GM19043 (cell line): ENCODE results near the gene SDCCAG8.

Experiments
- ATAC-seq: cut with Tn5 transposase; IDR thresholded peaks from one replicate; pipeline ENCODE4 v1.9.1; 2021; ENCODE audit warnings: low read depth; ENCODE audit not compliant: unreplicated experiment

The SDCCAG8 gene

DNA sequence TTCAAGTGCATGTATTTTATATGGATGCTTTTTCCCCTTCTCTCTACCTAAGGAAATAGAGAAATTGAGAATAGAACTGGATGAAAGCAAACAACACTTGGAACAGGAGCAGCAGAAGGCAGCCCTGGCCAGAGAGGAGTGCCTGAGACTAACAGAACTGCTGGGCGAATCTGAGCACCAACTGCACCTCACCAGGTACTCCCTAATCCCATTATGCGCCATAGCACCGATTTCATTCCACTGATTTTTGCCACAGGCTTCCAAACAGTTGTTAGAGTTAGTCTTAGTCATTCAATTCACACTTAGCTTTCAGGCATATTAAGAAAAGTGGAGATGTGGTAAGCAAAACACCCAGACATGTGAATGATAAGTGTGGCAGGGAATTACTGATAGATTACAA lies 122.8 kb downstream of the SDCCAG8 start:
- ATAC-seq = no peak

GRCh38 chr1:243379208-243379607 lies 123.4 kb downstream of the SDCCAG8 start:
- ATAC-seq = no peak

DNA sequence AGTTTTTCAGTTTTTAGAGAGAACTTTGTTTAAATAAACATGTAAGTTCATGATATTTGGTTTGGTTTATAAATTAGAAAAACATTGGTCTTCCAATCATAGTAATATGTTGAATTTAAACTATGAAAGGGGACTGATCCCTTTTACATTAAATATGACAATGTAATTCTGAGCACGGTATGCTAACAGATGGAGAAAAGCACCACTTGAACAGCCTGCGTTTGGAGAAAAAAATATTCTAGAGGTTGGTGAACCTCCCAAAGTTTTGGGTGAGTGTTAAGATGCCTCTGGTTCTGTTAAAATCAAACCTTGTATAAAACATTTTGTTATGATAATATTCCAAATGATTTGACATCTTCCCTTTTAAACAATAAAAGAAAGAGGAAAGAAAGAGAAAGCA lies 123.9 kb downstream of the SDCCAG8 start:
- ATAC-seq = no peak

- no peak for ATAC-seq
Measured at GRCh38 chr1:243388276-243388675, 132.4 kb downstream of the SDCCAG8 start.

DNA sequence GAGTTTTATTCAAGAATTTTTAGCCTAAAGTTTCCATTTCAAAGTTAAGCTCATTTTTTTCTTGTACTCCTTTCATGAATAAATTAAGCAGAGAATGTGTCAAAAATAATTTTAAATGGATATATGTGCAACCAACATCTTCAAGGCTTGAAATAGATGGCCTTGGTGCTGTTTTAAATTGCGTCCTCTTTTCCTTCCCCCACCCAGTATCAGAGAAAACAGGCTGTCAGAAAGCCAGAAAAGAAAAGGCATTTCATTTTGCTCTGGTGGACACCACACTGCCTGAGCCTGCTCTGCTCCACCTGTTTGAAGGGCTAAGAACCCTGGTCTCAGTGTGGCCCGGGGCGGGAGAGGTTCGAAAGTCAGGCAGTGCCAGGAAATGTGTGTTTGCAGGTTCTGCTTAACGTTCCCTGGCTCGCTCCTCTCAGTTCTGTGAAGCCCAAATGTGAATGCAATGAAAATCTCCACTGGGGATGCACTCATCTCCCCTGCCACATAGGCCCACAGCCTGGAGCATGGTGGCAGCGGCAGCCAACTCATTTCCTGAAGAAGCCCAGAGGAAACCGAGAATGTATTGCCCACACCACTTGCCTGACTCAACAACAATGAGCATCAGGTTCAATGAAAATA lies 134.4 kb downstream of the SDCCAG8 start:
- ATAC-seq = no peak

DNA sequence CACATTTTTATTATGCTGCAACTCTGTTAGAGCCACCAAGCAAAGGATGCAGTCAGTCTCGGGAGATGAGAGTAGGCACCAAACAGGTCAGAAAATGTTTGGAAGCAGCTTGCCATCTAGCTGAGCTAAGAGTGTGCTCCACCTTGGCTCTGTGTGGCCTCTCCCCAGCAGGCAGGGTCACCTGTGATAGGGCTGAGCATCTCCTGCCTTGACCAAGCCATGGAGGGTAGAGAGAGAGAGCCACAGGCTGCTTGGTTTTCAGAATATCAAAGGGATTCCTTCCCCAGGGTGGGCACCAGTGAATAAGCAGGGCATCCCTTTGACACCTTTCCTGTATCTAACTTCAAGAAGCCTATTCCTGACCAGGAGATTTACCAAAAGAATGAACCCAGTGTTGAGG lies 135.5 kb downstream of the SDCCAG8 start:
- ATAC-seq = no peak

DNA sequence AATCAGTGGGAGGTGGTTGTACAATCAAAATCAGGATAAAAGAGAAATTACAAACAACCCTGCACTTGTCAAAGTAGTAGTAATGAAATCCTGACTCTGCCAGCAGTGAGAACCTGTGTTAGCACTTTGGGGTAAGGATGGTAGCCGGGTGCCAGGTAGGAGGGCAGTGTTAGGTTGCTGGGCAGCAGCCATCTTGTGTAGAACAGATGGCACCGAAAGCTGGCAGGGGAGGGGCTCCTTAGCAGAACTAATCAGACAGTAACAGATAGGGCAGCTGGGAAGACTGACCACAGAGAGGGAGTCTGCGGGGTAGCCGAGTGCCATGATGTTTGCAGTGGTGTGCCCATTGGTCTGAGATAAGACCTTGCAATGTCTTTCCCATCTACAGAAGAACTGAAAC lies 137.3 kb downstream of the SDCCAG8 start:
- ATAC-seq = no peak

GRCh38 chr1:243394066-243394465 lies 138.2 kb downstream of the SDCCAG8 start:
- no peak for ATAC-seq

DNA sequence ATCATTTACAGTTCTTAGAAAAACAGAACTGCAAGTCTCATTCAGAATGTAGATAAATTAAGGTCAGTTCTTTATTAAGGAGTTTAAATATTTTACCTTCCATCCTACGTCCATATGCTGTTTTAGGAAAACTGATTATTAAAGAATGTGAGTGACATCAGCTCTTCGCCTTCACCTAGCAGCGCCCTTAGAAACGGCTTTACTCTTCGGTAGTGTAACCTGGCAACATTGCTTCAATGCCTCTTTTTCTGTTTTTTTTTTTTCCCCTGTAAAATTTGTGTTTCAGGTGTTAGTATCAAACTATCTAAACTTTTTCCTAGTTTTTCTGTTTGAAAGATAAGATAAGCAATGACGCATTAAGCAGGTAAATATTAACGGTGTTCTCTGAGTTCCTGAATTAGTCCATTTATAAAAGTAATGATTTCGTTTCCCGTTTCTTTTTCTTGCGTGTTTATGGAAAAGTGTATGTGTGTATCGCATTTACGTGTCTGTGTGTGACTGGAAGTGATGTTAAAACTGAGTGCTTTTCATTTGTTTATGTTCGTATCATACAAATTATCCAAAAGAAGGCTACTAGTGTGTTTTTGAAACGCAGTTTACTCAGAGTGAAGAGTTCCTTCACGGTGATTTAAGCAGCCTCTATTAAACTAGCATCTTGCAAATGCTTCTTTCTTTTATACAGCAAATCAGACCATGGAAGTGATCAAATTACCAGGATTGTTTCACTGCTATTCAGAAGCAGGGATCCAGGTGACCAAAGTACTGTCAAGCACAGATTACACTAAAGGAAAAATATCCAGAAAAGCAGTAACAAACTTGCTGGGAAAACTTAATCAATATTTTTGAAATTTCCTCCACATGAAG lies 139.0 kb downstream of the SDCCAG8 start:
- no peak for ATAC-seq

- ATAC-seq = no peak
Measured at GRCh38 chr1:243396424-243396823, 140.6 kb downstream of the SDCCAG8 start.

DNA sequence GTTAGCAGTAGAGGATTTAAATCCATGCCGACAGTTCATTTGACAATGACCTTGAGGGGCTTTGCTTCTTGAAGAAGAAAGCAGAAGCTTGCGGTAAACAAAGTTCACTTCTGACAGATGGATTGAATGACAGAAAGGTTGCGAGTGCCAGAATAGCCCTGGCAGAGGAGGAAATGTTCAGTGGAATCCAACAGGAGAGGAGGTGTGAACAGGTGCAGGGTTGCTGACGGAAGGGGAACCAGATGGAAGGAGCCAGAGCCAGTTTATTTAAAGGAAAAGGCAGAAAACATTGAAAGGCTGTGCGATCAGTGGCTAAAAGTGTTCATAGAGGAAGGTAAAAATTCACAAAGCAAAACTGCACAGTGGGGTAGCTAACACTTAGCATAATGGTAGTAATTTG lies 141.0 kb downstream of the SDCCAG8 start:
- ATAC-seq = no peak

- ATAC-seq = no peak
Measured at GRCh38 chr1:243397613-243398321, 141.9 kb downstream of the SDCCAG8 start.

- ATAC-seq = no peak
Measured at GRCh38 chr1:243399561-243400155, 143.8 kb downstream of the SDCCAG8 start.

DNA sequence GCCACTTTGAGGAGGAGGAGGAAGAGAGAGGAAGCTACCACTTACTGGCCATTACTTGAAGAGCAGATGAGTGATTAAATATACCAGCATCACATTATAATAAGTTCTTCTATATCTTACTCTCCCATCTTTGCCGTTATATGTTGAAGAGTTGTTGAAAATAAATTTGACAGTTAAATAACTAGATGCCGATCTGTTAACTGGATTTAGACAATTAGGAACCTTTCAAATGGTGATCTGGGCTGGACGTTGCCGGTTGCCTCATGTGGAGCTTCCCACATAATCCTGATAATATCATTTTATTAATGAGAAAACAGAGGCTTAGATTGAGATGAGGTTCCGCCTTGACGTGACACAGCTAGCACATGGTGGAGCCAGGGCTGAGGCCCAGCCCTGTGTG lies 147.0 kb downstream of the SDCCAG8 start:
- ATAC-seq = no peak

GRCh38 chr1:243406424-243406823 lies 150.6 kb downstream of the SDCCAG8 start:
- no peak for ATAC-seq

DNA sequence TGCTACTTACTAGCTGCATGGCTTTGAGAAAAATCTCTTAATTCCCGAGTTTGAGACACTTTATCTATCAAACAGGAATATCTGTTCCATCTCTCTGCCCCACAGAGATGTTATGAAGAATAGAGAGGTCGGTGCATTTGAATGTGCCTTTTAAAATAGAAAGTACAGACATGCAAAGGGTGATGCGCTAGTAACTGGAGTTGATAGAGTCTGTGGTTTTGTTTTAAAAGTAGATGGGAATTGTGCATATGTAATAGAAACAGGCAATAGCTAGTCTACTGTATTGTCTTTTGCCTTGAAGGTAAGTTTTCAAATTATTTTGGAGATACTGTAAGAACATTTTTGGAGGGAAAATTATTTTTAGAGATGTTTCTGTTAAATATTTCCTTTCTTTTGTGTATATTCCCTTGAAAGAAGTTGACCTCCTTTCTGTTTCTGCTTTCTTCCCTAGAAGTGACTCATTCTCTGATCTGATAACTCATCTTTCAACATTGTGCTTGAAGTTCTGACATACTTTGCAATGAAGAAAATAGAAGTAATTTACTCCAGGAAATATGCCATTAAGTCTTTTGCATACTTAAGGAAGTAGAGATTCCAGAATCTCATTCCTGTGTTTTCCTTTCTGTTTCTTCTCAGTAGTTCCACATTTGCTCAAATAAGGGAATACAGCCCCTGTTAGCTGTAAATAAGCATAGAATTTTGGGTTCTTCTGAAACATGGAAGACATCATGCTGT lies 151.6 kb downstream of the SDCCAG8 start:
- ATAC-seq = no peak

DNA sequence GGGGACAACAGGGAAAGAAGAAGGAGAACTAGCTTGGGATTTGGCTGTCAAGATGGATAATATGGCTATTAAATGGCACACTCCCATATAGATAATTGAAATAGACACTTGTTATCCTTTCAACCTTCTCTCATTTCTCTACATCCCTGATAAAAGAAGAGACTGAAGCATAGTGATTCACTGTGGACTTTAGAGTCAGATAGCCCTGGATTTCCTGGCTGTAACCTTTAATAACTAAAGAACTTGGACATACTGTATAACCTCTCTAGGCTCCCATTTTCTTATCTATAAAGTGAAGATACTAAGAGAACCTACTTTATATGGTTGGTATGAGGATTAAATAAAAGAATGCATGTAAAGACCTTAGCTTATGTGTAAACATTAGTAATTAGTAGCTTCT lies 152.6 kb downstream of the SDCCAG8 start:
- no peak for ATAC-seq

GRCh38 chr1:243409284-243409683 lies 153.4 kb downstream of the SDCCAG8 start:
- ATAC-seq = no peak

- ATAC-seq = no peak
Measured at GRCh38 chr1:243411472-243411871, 155.6 kb downstream of the SDCCAG8 start.

GRCh38 chr1:243413431-243414151 lies 157.8 kb downstream of the SDCCAG8 start:
- ATAC-seq = no peak
